ENCODE results near the gene MEOX2. TPM values are rescaled to one million over a fixed set of nuclear protein-coding genes. Genes with fewer than 3 reads are reported as not detected.

Gene MEOX2
- polyA plus RNA-seq, 1 donor from 2014 or later: not detected

DNA sequence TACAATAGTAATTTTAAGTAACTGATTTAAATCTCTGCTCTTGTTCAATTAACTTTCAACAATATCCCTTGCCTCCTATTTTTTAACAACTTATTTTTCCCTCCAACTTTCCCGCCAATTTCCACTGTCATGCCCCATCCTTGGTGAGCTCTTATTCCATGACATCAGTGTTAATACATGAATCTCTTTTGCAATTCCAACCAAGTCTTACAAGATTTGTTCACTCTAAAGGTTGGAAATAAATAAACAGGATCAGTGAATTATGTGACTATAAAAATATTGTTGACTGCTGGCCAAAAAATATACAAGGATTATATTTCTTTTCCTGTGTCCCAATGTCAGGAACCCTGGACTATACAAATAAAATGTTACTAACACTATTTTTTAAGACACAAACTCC lies 103.7 kb downstream of the MEOX2 start:
- no peaks in the 10 kb centered on the region for H3F3A ChIP-seq (ENCODE audit: insufficient read depth, low read length, poor library complexity, severe bottlenecking)
- H3K36me3 ChIP-seq (ENCODE audit: insufficient read depth, low read length): no peaks in the 10 kb centered on the region
- TF ChIP-seq EZH2 (IDR thresholded peaks at IDR 0.05; ENCODE audit: borderline replicate concordance, insufficient read depth, low read length, poor library complexity, severe bottlenecking) (no peak), POLR2AphosphoS5 (IDR thresholded peaks at IDR 0.05) (no peak), SMC3 (conservative IDR thresholded peaks at IDR 0.05; ENCODE audit: poor library complexity) (no peak), EP300 (conservative IDR thresholded peaks at IDR 0.05; ENCODE audit: poor library complexity, severe bottlenecking) (no peak), RAD21 (conservative IDR thresholded peaks at IDR 0.05) (no peak), TAF1 (IDR thresholded peaks at IDR 0.05; ENCODE audit: low read depth) (no peak), MXI1 (conservative IDR thresholded peaks at IDR 0.05; ENCODE audit: poor library complexity, severe bottlenecking) (no peak), REST (IDR thresholded peaks at IDR 0.05; ENCODE audit: borderline replicate concordance) (no peak)
- TF ChIP-seq, protein P1, sequence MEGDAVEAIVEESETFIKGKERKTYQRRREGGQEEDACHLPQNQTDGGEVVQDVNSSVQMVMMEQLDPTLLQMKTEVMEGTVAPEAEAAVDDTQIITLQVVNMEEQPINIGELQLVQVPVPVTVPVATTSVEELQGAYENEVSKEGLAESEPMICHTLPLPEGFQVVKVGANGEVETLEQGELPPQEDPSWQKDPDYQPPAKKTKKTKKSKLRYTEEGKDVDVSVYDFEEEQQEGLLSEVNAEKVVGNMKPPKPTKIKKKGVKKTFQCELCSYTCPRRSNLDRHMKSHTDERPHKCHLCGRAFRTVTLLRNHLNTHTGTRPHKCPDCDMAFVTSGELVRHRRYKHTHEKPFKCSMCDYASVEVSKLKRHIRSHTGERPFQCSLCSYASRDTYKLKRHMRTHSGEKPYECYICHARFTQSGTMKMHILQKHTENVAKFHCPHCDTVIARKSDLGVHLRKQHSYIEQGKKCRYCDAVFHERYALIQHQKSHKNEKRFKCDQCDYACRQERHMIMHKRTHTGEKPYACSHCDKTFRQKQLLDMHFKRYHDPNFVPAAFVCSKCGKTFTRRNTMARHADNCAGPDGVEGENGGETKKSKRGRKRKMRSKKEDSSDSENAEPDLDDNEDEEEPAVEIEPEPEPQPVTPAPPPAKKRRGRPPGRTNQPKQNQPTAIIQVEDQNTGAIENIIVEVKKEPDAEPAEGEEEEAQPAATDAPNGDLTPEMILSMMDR (IDR thresholded peaks at IDR 0.05; ENCODE audit: poor library complexity, severe bottlenecking): no peak
- H3K9me2 ChIP-seq (ENCODE audit: insufficient read depth, low read length): no peaks in the 10 kb centered on the region
- H3K27ac ChIP-seq (ENCODE audit: low read length): no peak overlapping the region
- no peaks in the 10 kb centered on the region for H3K9me3 ChIP-seq (ENCODE audit: low read length)
- no peaks in the 10 kb centered on the region for H3K79me2 ChIP-seq (replicated peaks; ENCODE audit: insufficient read depth, low read length)
- no peak overlapping the region for H3K9ac ChIP-seq (ENCODE audit: low read length)
- no peaks in the 10 kb centered on the region for H4K20me1 ChIP-seq (ENCODE audit: insufficient read depth)
- H3K4me2 ChIP-seq (ENCODE audit: low read length): no peak overlapping the region
- H2AFZ ChIP-seq (ENCODE audit: low read depth, low read length): no peak overlapping the region
- H3K4me3 ChIP-seq (ENCODE audit: low read length): no peak overlapping the region
- no peaks in the 10 kb centered on the region for H3K27me3 ChIP-seq (ENCODE audit: insufficient read depth, low read depth, low read length)

DNA sequence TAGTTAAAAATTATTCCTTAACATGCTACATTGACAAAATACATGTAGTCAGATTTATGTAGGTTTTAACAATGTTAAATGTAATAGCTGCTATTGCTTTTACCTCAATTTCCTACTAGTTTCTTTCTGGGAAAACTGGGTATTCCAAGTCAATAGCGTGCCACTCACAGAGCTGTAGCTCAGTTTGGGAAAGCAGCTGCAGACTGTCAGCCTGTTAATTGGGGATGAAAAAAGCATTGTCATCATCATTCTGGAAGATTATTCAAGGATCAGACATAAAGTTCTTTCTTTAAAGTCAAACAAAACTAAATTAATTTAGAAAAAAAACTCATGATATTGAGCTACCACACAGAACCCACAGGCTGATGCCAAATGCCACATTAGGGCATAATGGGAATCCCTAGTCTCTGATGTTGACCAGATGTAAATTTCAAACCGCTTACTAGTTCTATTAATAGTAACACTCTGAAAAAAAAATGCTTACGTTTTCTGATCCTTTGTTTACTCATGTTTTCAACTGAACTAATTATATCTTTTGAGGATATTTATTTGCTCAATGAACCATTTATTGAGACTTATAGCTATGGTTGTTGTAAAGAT lies 105.0 kb downstream of the MEOX2 start:
- no peaks in the 10 kb centered on the region for H3K36me3 ChIP-seq (ENCODE audit: insufficient read depth, low read length)
- no peak overlapping the region for H3K4me3 ChIP-seq (ENCODE audit: low read length)
- H3K9me3 ChIP-seq (ENCODE audit: low read length): no peaks in the 10 kb centered on the region
- H3K9ac ChIP-seq (ENCODE audit: low read length): no peak overlapping the region
- H4K20me1 ChIP-seq (ENCODE audit: insufficient read depth): no peaks in the 10 kb centered on the region
- H3K4me2 ChIP-seq (ENCODE audit: low read length): no peak overlapping the region
- no peak overlapping the region for H3K27ac ChIP-seq (ENCODE audit: low read length)
- no peak overlapping the region for H2AFZ ChIP-seq (ENCODE audit: low read depth, low read length)
- H3K9me2 ChIP-seq (ENCODE audit: insufficient read depth, low read length): no peaks in the 10 kb centered on the region
- TF ChIP-seq SMC3 (conservative IDR thresholded peaks at IDR 0.05; ENCODE audit: poor library complexity) (no peak), EZH2 (IDR thresholded peaks at IDR 0.05; ENCODE audit: borderline replicate concordance, insufficient read depth, low read length, poor library complexity, severe bottlenecking) (no peak), EP300 (conservative IDR thresholded peaks at IDR 0.05; ENCODE audit: poor library complexity, severe bottlenecking) (no peak), RAD21 (conservative IDR thresholded peaks at IDR 0.05) (no peak), MXI1 (conservative IDR thresholded peaks at IDR 0.05; ENCODE audit: poor library complexity, severe bottlenecking) (no peak), POLR2AphosphoS5 (IDR thresholded peaks at IDR 0.05) (no peak), TAF1 (IDR thresholded peaks at IDR 0.05; ENCODE audit: low read depth) (no peak), REST (IDR thresholded peaks at IDR 0.05; ENCODE audit: borderline replicate concordance) (no peak)
- TF ChIP-seq, protein P1 (IDR thresholded peaks at IDR 0.05; ENCODE audit: poor library complexity, severe bottlenecking): no peak
- no peaks in the 10 kb centered on the region for H3K27me3 ChIP-seq (ENCODE audit: insufficient read depth, low read depth, low read length)
- no peaks in the 10 kb centered on the region for H3F3A ChIP-seq (ENCODE audit: insufficient read depth, low read length, poor library complexity, severe bottlenecking)
- H3K79me2 ChIP-seq (replicated peaks; ENCODE audit: insufficient read depth, low read length): no peaks in the 10 kb centered on the region

Data from neural cell (in vitro differentiated cells).